ENCODE results near the gene DNAH6.

DNAH6 gene

GRCh38 chr2:84636080-84636971, 120.0 kb downstream of the DNAH6 start:
- Histone ChIP-seq H3K27ac (ENCODE audit: low read depth, low read length) (no peak overlapping the region), H3K9me3 (ENCODE audit: insufficient read depth, low read length) (no peaks in the 10 kb centered on the region), H3K79me2 (ENCODE audit: insufficient read depth, low read length) (no peaks in the 10 kb centered on the region), H3K27me3 (ENCODE audit: low read length) (no peaks in the 10 kb centered on the region), H3K4me3 (ENCODE audit: insufficient read depth, low read length, poor library complexity, severe bottlenecking) (no peak overlapping the region), H3K9ac (ENCODE audit: low read length) (no peak overlapping the region), H3F3A (ENCODE audit: insufficient read depth) (no peaks in the 10 kb centered on the region), H3K36me3 (ENCODE audit: low read length) (no peaks in the 10 kb centered on the region), H3K4me2 (ENCODE audit: low read depth, low read length, poor library complexity, severe bottlenecking) (no peak overlapping the region), H3K9me2 (replicated peaks; ENCODE audit: insufficient read depth, low read length) (no peaks in the 10 kb centered on the region), H4K20me1 (ENCODE audit: low read depth, low read length) (no peaks in the 10 kb centered on the region), H2AFZ (ENCODE audit: low read depth, low read length, severe bottlenecking) (no peak overlapping the region)
- TF ChIP-seq CTCF (IDR thresholded peaks at IDR 0.05; ENCODE audit: insufficient read depth, low read length, poor library complexity, severe bottlenecking) = no peak
- no peak for TF ChIP-seq EZH2phosphoT487 (conservative IDR thresholded peaks at IDR 0.05; ENCODE audit: low read length)

- H3F3A ChIP-seq (ENCODE audit: insufficient read depth) = no peaks in the 10 kb centered on the region
- H3K27me3 ChIP-seq (ENCODE audit: low read length) = no peaks in the 10 kb centered on the region
- H3K79me2 ChIP-seq (ENCODE audit: insufficient read depth, low read length) = no peaks in the 10 kb centered on the region
- no peaks in the 10 kb centered on the region for H4K20me1 ChIP-seq (ENCODE audit: low read depth, low read length)
- H3K4me3 ChIP-seq (ENCODE audit: insufficient read depth, low read length, poor library complexity, severe bottlenecking) = no peak overlapping the region
- TF ChIP-seq CTCF (IDR thresholded peaks at IDR 0.05; ENCODE audit: insufficient read depth, low read length, poor library complexity, severe bottlenecking) (no peak), EZH2phosphoT487 (conservative IDR thresholded peaks at IDR 0.05; ENCODE audit: low read length) (no peak)
- H3K4me2 ChIP-seq (ENCODE audit: low read depth, low read length, poor library complexity, severe bottlenecking) = no peak overlapping the region
- no peak overlapping the region for H3K27ac ChIP-seq (ENCODE audit: low read depth, low read length)
- no peaks in the 10 kb centered on the region for H3K9me3 ChIP-seq (ENCODE audit: insufficient read depth, low read length)
- no peaks in the 10 kb centered on the region for H3K36me3 ChIP-seq (ENCODE audit: low read length)
- no peaks in the 10 kb centered on the region for H3K9me2 ChIP-seq (replicated peaks; ENCODE audit: insufficient read depth, low read length)
- H2AFZ ChIP-seq (ENCODE audit: low read depth, low read length, severe bottlenecking) = no peak overlapping the region
- no peak overlapping the region for H3K9ac ChIP-seq (ENCODE audit: low read length)
These were observed 123.5 kb downstream of the DNAH6 start for GRCh38 chr2:84639751-84640150.

- H3K27me3 ChIP-seq (ENCODE audit: low read length) = no peaks in the 10 kb centered on the region
- H3F3A ChIP-seq (ENCODE audit: insufficient read depth) = no peaks in the 10 kb centered on the region
These were observed 124.1 kb downstream of the DNAH6 start for GRCh38 chr2:84640411-84640810.

More at GRCh38 chr2:84640411-84640810, 124.1 kb downstream of the DNAH6 start:
- Histone ChIP-seq H3K4me3 (ENCODE audit: insufficient read depth, low read length, poor library complexity, severe bottlenecking) (no peak overlapping the region), H3K9me2 (replicated peaks; ENCODE audit: insufficient read depth, low read length) (no peaks in the 10 kb centered on the region), H3K9me3 (ENCODE audit: insufficient read depth, low read length) (no peaks in the 10 kb centered on the region), H3K27ac (ENCODE audit: low read depth, low read length) (no peak overlapping the region), H4K20me1 (ENCODE audit: low read depth, low read length) (no peaks in the 10 kb centered on the region), H3K9ac (ENCODE audit: low read length) (no peak overlapping the region), H3K4me2 (ENCODE audit: low read depth, low read length, poor library complexity, severe bottlenecking) (no peak overlapping the region), H2AFZ (ENCODE audit: low read depth, low read length, severe bottlenecking) (no peak overlapping the region), H3K79me2 (ENCODE audit: insufficient read depth, low read length) (no peaks in the 10 kb centered on the region), H3K36me3 (ENCODE audit: low read length) (no peaks in the 10 kb centered on the region)
- no peak for TF ChIP-seq CTCF (IDR thresholded peaks at IDR 0.05; ENCODE audit: insufficient read depth, low read length, poor library complexity, severe bottlenecking)
- no peak for TF ChIP-seq EZH2phosphoT487 (conservative IDR thresholded peaks at IDR 0.05; ENCODE audit: low read length)
